Sigmoid colon (tissue), 7 donors: ENCODE data around the gene KCNS3. TPM values are rescaled to one million over a fixed set of nuclear protein-coding genes. Genes with fewer than 3 reads are reported as not detected.

Experiments
- DNase-seq: peaks from one replicate; pipeline ENCODE4 v3.0.0-alpha.2; 2019
- H3K27ac ChIP-seq, 4 donors: fragments of 200-600 bp; sonication (generic); one replicate each; pipeline ENCODE4 v1.5.1; 2016 to 2019; ENCODE audit warnings: mild to moderate bottlenecking in 1 of 4
- H3K27me3 ChIP-seq, 3 donors: fragments of 200-600 bp; sonication (generic); one replicate each; pipeline ENCODE4 v1.5.1; 2019; ENCODE audit warnings: mild to moderate bottlenecking in 1 of 3
- H3K36me3 ChIP-seq, 4 donors: fragments of 200-600 bp; sonication (generic); one replicate each; pipeline ENCODE4 v1.5.1; 2016 to 2019
- H3K4me1 ChIP-seq, 4 donors: fragments of 200-600 bp; sonication (generic); one replicate each; pipeline ENCODE4 v1.5.1; 2017 to 2019
- H3K4me3 ChIP-seq, 4 donors: fragments of 200-600 bp; sonication (generic); one replicate each; pipeline ENCODE4 v1.5.1; 2017 to 2019; ENCODE audit warnings: mild to moderate bottlenecking in 2 of 4, moderate library complexity in 1 of 4
- H3K9me3 ChIP-seq, 4 donors: fragments of 200-600 bp in 3 of 4; sonication (generic) in 3 of 4; one replicate each; pipeline versions ENCODE4 v1.5.1 to v1.6.1; 2013 to 2019
- EP300 ChIP-seq, 4 donors: sonication (generic); formaldehyde crosslinking; IDR thresholded peaks; one replicate each; pipeline ENCODE4 v1.6.1; 2017; ENCODE audit warnings: antibody characterized with exemption in 4 of 4
- POLR2A ChIP-seq, 2 donors: fragments of 450-650 bp; IDR thresholded peaks; one replicate each; pipeline ENCODE4 v1.6.1; 2016; ENCODE audit warnings: antibody characterized with exemption in 2 of 2, mild to moderate bottlenecking in 2 of 2, moderate library complexity in 2 of 2
- POLR2AphosphoS5 ChIP-seq, 4 donors: sonication (generic); formaldehyde crosslinking; IDR thresholded peaks; one replicate each; pipeline ENCODE4 v1.6.1; 2017; ENCODE audit warnings: antibody characterized with exemption in 4 of 4
- WGBS, 2 donors: extraction: QIAGEN DNeasy Blood & Tissue Kit; methylation state at CpG; one replicate each; pipeline ENCODE4 v1.1.7; 2013; 5-methylcytosine and 5-hydroxymethylcytosine counted together
- intact Hi-C: fragments of 100-400 bp; cut with DNase I; formaldehyde crosslinking; loops from one replicate; pipeline ENCODE4 v1.15.1; 2023
- polyA plus RNA-seq, 3 donors: library from polyadenylated mRNA; stranded (reverse); fragments of 200-250 nt; gene quantifications; one replicate each; pipeline ENCODE4 v1.2.3, GENCODE V29; 2013
- total RNA-seq, 4 donors: library from RNA; depleted of rRNA; stranded (reverse); fragments of >200 nt; gene quantifications; one replicate each; pipeline ENCODE4 v1.1.0, GENCODE V29; 2016
- TF ChIP-seq, protein P1 (sequence below), 4 experiments: fragments of 450-650 bp in 3 of 4; fragments of 200-600 bp in 1 of 4; IDR thresholded peaks; one replicate each; pipeline ENCODE4 v1.5.1; 2016 to 2019; ENCODE audit warnings: antibody characterized with exemption in 4 of 4, mild to moderate bottlenecking in 3 of 4, moderate library complexity in 2 of 4
- donor health status: healthy with polysubstance abuse.
- donor health status: Bipolar disorder and iron deficiency.
- donor health status: healthy.

KCNS3 gene
- total and polyA plus RNA-seq, 7 donors: 4.2 to 96.3 (median 16.2) TPM

DNA sequence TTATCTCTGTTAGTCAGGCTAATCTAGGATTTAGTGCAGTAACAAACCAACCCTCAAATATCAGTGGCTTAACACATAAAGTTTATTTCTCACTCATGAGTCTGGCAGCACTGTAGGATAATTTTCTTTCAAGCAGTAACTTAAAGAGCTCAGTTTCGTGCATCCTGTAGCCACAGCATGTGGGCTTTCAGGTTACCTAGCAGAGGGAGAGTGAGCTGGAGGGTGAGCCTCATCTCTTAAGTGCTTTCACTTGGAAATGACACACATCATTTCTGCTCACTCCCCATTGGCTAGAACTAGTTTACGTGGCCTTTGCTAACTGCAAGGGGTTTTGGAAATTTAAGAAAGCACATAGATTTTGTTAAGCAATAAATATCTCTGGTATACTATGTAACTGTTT is 96.9 kb downstream of the KCNS3 start:
- peaks cover 0 to 68% (median 56%) of the 10 kb centered on the region in 4 donors for H3K4me1 ChIP-seq
- H3K27me3 ChIP-seq: no peaks in the 10 kb centered on the region
- no peak overlapping the region for H3K4me3 ChIP-seq
- DNase-seq: no peak
- intact Hi-C loops: no loop called here
- TF ChIP-seq EP300 (IDR thresholded peaks at IDR 0.05): no peak
- no peak for TF ChIP-seq POLR2AphosphoS5 (IDR thresholded peaks at IDR 0.05)
- TF ChIP-seq, protein P1, sequence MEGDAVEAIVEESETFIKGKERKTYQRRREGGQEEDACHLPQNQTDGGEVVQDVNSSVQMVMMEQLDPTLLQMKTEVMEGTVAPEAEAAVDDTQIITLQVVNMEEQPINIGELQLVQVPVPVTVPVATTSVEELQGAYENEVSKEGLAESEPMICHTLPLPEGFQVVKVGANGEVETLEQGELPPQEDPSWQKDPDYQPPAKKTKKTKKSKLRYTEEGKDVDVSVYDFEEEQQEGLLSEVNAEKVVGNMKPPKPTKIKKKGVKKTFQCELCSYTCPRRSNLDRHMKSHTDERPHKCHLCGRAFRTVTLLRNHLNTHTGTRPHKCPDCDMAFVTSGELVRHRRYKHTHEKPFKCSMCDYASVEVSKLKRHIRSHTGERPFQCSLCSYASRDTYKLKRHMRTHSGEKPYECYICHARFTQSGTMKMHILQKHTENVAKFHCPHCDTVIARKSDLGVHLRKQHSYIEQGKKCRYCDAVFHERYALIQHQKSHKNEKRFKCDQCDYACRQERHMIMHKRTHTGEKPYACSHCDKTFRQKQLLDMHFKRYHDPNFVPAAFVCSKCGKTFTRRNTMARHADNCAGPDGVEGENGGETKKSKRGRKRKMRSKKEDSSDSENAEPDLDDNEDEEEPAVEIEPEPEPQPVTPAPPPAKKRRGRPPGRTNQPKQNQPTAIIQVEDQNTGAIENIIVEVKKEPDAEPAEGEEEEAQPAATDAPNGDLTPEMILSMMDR (IDR thresholded peaks at IDR 0.05): no peak
- TF ChIP-seq POLR2A (IDR thresholded peaks at IDR 0.05): no peak
- no peaks in the 10 kb centered on the region for H3K9me3 ChIP-seq
- 80 to 84% methylated on average over 2 of the region's 2 CpGs for WGBS, 2 donors
- H3K36me3 ChIP-seq: no peaks in the 10 kb centered on the region
- H3K27ac ChIP-seq: no peak overlapping the region

DNA sequence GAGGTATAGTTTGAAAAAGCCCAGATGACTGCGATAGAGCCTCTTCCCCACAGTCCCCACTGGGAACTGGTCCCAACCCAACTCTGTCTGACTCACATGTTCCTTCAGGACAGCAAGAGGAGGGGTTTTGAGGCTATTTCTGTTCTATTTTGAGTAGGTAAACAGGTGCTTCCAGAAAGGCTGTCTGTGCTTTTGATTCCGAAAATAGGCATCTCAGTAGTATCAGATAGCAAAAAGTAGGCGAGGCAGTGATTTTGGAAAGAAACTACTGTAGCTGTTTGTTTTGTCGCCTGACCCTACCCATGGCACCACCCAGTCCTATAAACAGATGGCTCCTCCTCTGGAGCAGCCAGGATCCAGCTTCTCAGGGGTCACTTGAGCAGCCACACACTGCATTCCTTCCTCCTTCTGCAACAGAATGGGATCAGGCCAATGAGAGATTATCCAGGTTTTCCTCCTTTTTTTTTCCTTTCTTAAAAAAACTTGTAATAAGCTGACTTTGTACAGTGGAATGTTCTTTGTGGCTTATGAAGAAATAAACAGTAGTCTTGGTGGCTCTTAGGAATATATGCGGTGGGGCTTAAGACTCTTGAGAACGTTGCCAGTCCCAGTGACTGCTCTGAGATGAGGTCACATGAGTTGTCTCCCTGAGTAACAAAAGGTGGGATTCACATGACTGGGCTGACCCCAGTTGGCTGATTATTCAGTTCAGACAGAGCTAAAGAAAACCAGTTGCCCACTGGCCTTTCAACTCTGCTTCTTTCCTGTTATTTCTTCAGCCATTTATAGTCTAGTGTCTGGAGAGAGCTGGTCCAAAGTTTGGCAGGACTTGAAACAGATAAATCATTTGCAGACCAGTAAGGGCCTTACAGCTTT is 98.6 kb downstream of the KCNS3 start:
- peak; percentile 86 for DNase-seq
- TF ChIP-seq POLR2A (IDR thresholded peaks at IDR 0.05): no peak
- TF ChIP-seq, protein P1 (IDR thresholded peaks at IDR 0.05): no peak
- peak; percentile 57 to 81 (median 72) for TF ChIP-seq POLR2AphosphoS5 (IDR thresholded peaks at IDR 0.05)
- TF ChIP-seq EP300 (IDR thresholded peaks at IDR 0.05): peak in 3 of 4 donors; percentile 41 to 68 (median 65)
- H3K9me3 ChIP-seq: no peaks in the 10 kb centered on the region
- WGBS, 2 donors: 67 to 70% methylated on average over 6 of the region's 6 CpGs
- intact Hi-C loops: loop anchor here (2.0 kb wide), 1 partner anchor 98 kb away; the partner anchor contains the start of gene KCNS3
- peak overlapping the region; percentile 72 to 87 (median 74) for H3K27ac ChIP-seq
- peaks cover 0 to 55% (median 43%) of the 10 kb centered on the region in 4 donors for H3K4me1 ChIP-seq
- H3K27me3 ChIP-seq: no peaks in the 10 kb centered on the region
- no peak overlapping the region for H3K4me3 ChIP-seq
- no peaks in the 10 kb centered on the region for H3K36me3 ChIP-seq

DNA sequence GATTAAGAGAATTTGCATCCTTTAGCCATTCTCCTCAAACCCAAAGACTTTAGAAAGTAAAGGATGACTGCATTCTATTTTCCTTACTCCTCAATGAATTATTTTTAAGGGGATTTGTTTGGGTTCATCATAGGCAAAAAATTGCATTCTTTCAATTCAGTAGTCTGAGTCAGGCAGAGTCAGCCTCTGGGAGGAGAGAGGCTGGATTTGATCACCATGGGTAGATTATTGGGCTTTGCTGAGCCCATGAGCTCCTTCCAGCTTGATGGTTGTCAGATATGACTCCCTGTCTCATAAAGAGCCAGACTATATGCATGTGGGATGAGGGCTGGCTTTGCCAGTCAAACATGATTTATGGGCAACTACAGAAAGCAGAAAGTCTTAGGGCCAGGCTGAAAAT is 101.2 kb downstream of the KCNS3 start:
- H3K4me1 ChIP-seq: peaks cover 0 to 42% (median 27%) of the 10 kb centered on the region in 4 donors
- no peak overlapping the region for H3K4me3 ChIP-seq
- H3K9me3 ChIP-seq: no peaks in the 10 kb centered on the region
- no peaks in the 10 kb centered on the region for H3K27me3 ChIP-seq
- H3K27ac ChIP-seq: peak overlapping the region in 1 of 4 donors; percentile 87
- intact Hi-C loops: no loop called here
- TF ChIP-seq POLR2A (IDR thresholded peaks at IDR 0.05): no peak
- TF ChIP-seq, protein P1 (IDR thresholded peaks at IDR 0.05): no peak
- no peak for TF ChIP-seq POLR2AphosphoS5 (IDR thresholded peaks at IDR 0.05)
- no peak for TF ChIP-seq EP300 (IDR thresholded peaks at IDR 0.05)
- no peaks in the 10 kb centered on the region for H3K36me3 ChIP-seq
- DNase-seq: no peak

DNA sequence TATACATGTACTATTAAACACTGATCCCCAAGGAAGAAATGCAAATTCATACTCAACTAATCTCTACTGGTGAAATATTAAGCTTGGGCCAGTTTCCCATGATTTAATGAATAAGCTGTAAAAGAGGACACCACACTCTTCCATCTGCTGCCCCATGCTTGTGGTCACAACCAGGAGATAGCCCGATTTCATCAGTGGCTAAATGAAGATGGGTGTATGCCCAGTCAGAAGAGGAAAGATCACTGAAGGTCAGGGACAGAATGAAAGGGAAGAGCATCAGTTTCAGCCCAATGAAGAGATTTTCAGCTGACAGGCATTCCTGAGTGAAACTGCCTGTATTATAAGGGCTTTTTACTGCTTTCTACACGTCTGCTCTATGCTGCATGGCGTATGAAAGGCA is 103.5 kb downstream of the KCNS3 start:
- Histone ChIP-seq H3K4me3 (no peak overlapping the region), H3K27me3 (no peaks in the 10 kb centered on the region), H3K4me1 (peaks cover 0 to 32% (median 19%) of the 10 kb centered on the region in 4 donors), H3K9me3 (no peaks in the 10 kb centered on the region), H3K27ac (no peak overlapping the region), H3K36me3 (no peaks in the 10 kb centered on the region)
- DNase-seq: no peak
- TF ChIP-seq POLR2A (IDR thresholded peaks at IDR 0.05) (no peak), POLR2AphosphoS5 (IDR thresholded peaks at IDR 0.05) (no peak), EP300 (IDR thresholded peaks at IDR 0.05) (no peak)
- TF ChIP-seq, protein P1 (IDR thresholded peaks at IDR 0.05): no peak
- 62 to 83% methylated on average over 3 of the region's 3 CpGs for WGBS, 2 donors
- intact Hi-C loops: no loop called here

Other genes starting within 250 kb of the KCNS3 start
- gene SMC6, start 124.9 kb upstream of the KCNS3 start, total RNA-seq: 10 to 100 TPM in 3 of 4 donors, 1 to 10 TPM in 1; 8.3 to 12.7 (median 10.8) TPM
- 10 to 100 TPM in 1 of 3 donors, 1 to 10 TPM in 2; 6.6 to 15.8 (median 8.8) TPM for gene SMC6, start 124.9 kb upstream of the KCNS3 start, polyA plus RNA-seq
- 1 to 10 TPM in 3 of 4 donors, under 1 TPM in 1; 0.49 to 5.0 (median 2.3) TPM for gene GEN1, start 124.5 kb upstream of the KCNS3 start, total RNA-seq
- 1 to 10 TPM; 2.1 to 9.0 (median 3.6) TPM for gene GEN1, start 124.5 kb upstream of the KCNS3 start, polyA plus RNA-seq
- gene MSGN1, start 62.2 kb upstream of the KCNS3 start, total RNA-seq: not detected
- under 1 TPM in 1 of 3 donors, not detected in 2; 0.41 TPM for gene MSGN1, start 62.2 kb upstream of the KCNS3 start, polyA plus RNA-seq